Natural killer cell (primary cell): ENCODE data around the gene GAPDH. TPM values are rescaled to one million over a fixed set of nuclear protein-coding genes. Genes with fewer than 3 reads are reported as not detected.

Experiments used
- ATAC-seq, 3 donors: fragments of 150-1000 bp in 2 of 3; fragments of 200-7000 bp in 1 of 3; cut with Tn5 transposase; 1 replicate in 1 of 3; 2 replicates in 2 of 3; pipeline ENCODE4 v1.10.0; 2021; ENCODE audit warnings: mild to moderate bottlenecking in 2 of 3, moderate library complexity in 2 of 3
- DNase-seq, 2 donors: peaks; one replicate each; pipeline versions ENCODE4 v3.0.0 to v3.0.0-alpha.2; 2013 to 2021; ENCODE audit warnings: mixed read lengths in 1 of 2
- H3K27ac ChIP-seq: one replicate; pipeline ENCODE4 v1.5.1; 2013; ENCODE audit warnings: mild to moderate bottlenecking, low read length
- H3K27me3 ChIP-seq: one replicate; pipeline ENCODE4 v1.6.1; 2013; ENCODE audit warnings: low read length; ENCODE audit not compliant: control insufficient read depth, insufficient read depth
- H3K36me3 ChIP-seq: one replicate; pipeline ENCODE4 v1.6.1; 2013; ENCODE audit warnings: low read length; ENCODE audit not compliant: control insufficient read depth, insufficient read depth
- H3K4me1 ChIP-seq: one replicate; pipeline ENCODE4 v1.6.1; 2013; ENCODE audit warnings: low read length; ENCODE audit not compliant: control insufficient read depth, insufficient read depth
- H3K4me3 ChIP-seq: one replicate; pipeline ENCODE4 v1.5.1; 2013; ENCODE audit warnings: low read length
- H3K9me3 ChIP-seq: one replicate; pipeline ENCODE4 v1.6.1; 2013; ENCODE audit warnings: low read length; ENCODE audit not compliant: control insufficient read depth, insufficient read depth
- H3K27ac Mint-ChIP-seq, 2 donors: one replicate each; pipeline ENCODE4 v1.8.0; 2022; ENCODE audit warnings: mild to moderate bottlenecking in 2 of 2, mixed read lengths in 2 of 2, moderate library complexity in 1 of 2
- H3K27me3 Mint-ChIP-seq, 2 donors: one replicate each; pipeline ENCODE4 v1.8.0; 2022; ENCODE audit warnings: low read depth in 2 of 2, mixed read lengths in 2 of 2
- H3K36me3 Mint-ChIP-seq: one replicate; pipeline ENCODE4 v1.8.0; 2022; ENCODE audit warnings: mixed read lengths
- H3K4me1 Mint-ChIP-seq, 2 donors: one replicate each; pipeline ENCODE4 v1.8.0; 2022; ENCODE audit warnings: mixed read lengths in 2 of 2
- H3K4me3 Mint-ChIP-seq: one replicate; pipeline ENCODE4 v1.8.0; 2022; ENCODE audit warnings: mild to moderate bottlenecking, moderate library complexity, mixed read lengths
- H3K9me3 Mint-ChIP-seq, 2 donors: one replicate each; pipeline ENCODE4 v1.8.0; 2022; ENCODE audit warnings: mixed read lengths in 2 of 2
- CTCF ChIP-seq: fragments of 200-600 bp; IDR thresholded peaks from one replicate; pipeline ENCODE4 v1.8.0; 2022; ENCODE audit warnings: antibody characterized with exemption
- WGBS: methylation state at CpG from one replicate; pipeline ENCODE4 v1.1.7; 2013; ENCODE audit warnings: missing lambda C conversion rate; ENCODE audit not compliant: insufficient coverage; 5-methylcytosine and 5-hydroxymethylcytosine counted together
- intact Hi-C: fragments of 100-400 bp; cut with micrococcal nuclease; formaldehyde crosslinking; loops from one replicate; pipeline ENCODE4 v1.14.2; 2022
- total RNA-seq, 4 donors: library from RNA; stranded (reverse); fragments of 120-200 nt in 1 of 4; gene quantifications; one replicate each; pipeline versions ENCODE4 v1.2.3 to v1.2.4, GENCODE V29; 2013 to 2022

Gene GAPDH
- total RNA-seq, 3 donors from 2014 or later (not counting 1 experiment from before 2014, with no cell fraction given): 606 to 729 (median 642) TPM

GRCh38 chr12:6570264-6570887, 36.1 kb downstream of the GAPDH start:
- Histone ChIP-seq H3K27ac (no peak overlapping the region), H3K9me3 (no peaks in the 10 kb centered on the region), H3K27me3 (no peaks in the 10 kb centered on the region), H3K4me1 (peaks cover 17% of the 10 kb centered on the region), H3K4me3 (no peak overlapping the region), H3K36me3 (peaks cover 56% of the 10 kb centered on the region)
- Mint-ChIP-seq H3K4me3 (peak overlapping the region; percentile 65), H3K27ac (peak overlapping the region; percentile 1 to 96), H3K4me1 (peaks cover 22 to 36% of the 10 kb centered on the region in 2 donors), H3K27me3 (no peaks in the 10 kb centered on the region), H3K36me3 (peaks cover 1% of the 10 kb centered on the region), H3K9me3 (no peaks in the 10 kb centered on the region)
- peak; percentile 22 for TF ChIP-seq CTCF
- peak in 1 of 3 donors; percentile 14 for ATAC-seq
- intact Hi-C loops: no loop called here
- DNase-seq: peak; percentile 34 to 65
- WGBS: 67% methylated on average over 6 of the region's 7 CpGs

GRCh38 chr12:6573001-6573400, 38.7 kb downstream of the GAPDH start:
- H3K4me3 ChIP-seq: no peak overlapping the region
- H3K4me1 ChIP-seq: peaks cover 10% of the 10 kb centered on the region
- no peaks in the 10 kb centered on the region for H3K9me3 Mint-ChIP-seq
- no peak for DNase-seq
- H3K4me3 Mint-ChIP-seq: no peak overlapping the region
- intact Hi-C loops: no loop called here
- TF ChIP-seq CTCF: no peak
- H3K9me3 ChIP-seq: no peaks in the 10 kb centered on the region
- peak overlapping the region; percentile 31 to 36 for H3K27ac Mint-ChIP-seq
- ATAC-seq: no peak
- no peak overlapping the region for H3K27ac ChIP-seq
- peaks cover 69% of the 10 kb centered on the region for H3K36me3 ChIP-seq
- no peaks in the 10 kb centered on the region for H3K27me3 Mint-ChIP-seq
- H3K36me3 Mint-ChIP-seq: peaks cover 18% of the 10 kb centered on the region
- no peaks in the 10 kb centered on the region for H3K27me3 ChIP-seq
- 98% methylated on average over 8 of the region's 8 CpGs for WGBS
- H3K4me1 Mint-ChIP-seq: peaks cover 4 to 26% of the 10 kb centered on the region in 2 donors

- no peak for ATAC-seq
- peaks cover 26% of the 10 kb centered on the region for H3K36me3 Mint-ChIP-seq
- WGBS: 84% methylated on average over 3 of the region's 4 CpGs
Observed at GRCh38 chr12:6574576-6575295, 40.4 kb downstream of the GAPDH start.

More at GRCh38 chr12:6574576-6575295, 40.4 kb downstream of the GAPDH start:
- Mint-ChIP-seq H3K9me3 (no peaks in the 10 kb centered on the region), H3K27ac (no peak overlapping the region), H3K4me3 (no peak overlapping the region), H3K27me3 (no peaks in the 10 kb centered on the region), H3K4me1 (peaks cover 0 to 27% of the 10 kb centered on the region in 2 donors)
- H3K27me3 ChIP-seq: no peaks in the 10 kb centered on the region
- H3K9me3 ChIP-seq: no peaks in the 10 kb centered on the region
- no peak for TF ChIP-seq CTCF
- no peak for DNase-seq
- H3K4me1 ChIP-seq: no peaks in the 10 kb centered on the region
- H3K36me3 ChIP-seq: peaks cover 76% of the 10 kb centered on the region
- intact Hi-C loops: no loop called here
- no peak overlapping the region for H3K4me3 ChIP-seq
- no peak overlapping the region for H3K27ac ChIP-seq
